ENCODE results near the gene GPAM. TPM values are rescaled to one million over a fixed set of nuclear protein-coding genes. Genes with fewer than 3 reads are reported as not detected.
A peak's percentile ranks its signal among the peaks of the same experiment; 100 is the strongest.

GPAM gene
- total RNA-seq, 1 experiment from 2014 or later, result 12.2 TPM

GRCh38 chr10:112231602-112232400 lies 48.2 kb upstream of the GPAM start (continued):
- no peak for TF ChIP-seq GTF2I (CRISPR knock-in tag; conservative IDR thresholded peaks at IDR 0.05)
- TF ChIP-seq GABPB1 (CRISPR knock-in tag; IDR thresholded peaks at IDR 0.05), result no peak
- no peak for TF ChIP-seq ATF1 (CRISPR knock-in tag; IDR thresholded peaks at IDR 0.05)
- TF ChIP-seq ZNF396 (CRISPR knock-in tag; IDR thresholded peaks at IDR 0.05; ENCODE audit: borderline replicate concordance), result no peak
- no peak for TF ChIP-seq ZNF423 (CRISPR knock-in tag; IDR thresholded peaks at IDR 0.05)
- TF ChIP-seq MXD4 (CRISPR knock-in tag; IDR thresholded peaks at IDR 0.05; ENCODE audit: borderline replicate concordance), result no peak
- TF ChIP-seq NFYB (CRISPR knock-in tag; conservative IDR thresholded peaks at IDR 0.05; ENCODE audit: low read depth), result no peak

GRCh38 chr10:112230325-112230988 lies 46.9 kb upstream of the GPAM start:
- no peak for TF ChIP-seq ERG (CRISPR knock-in tag; IDR thresholded peaks at IDR 0.05)
- TF ChIP-seq ZNF512 (CRISPR knock-in tag; IDR thresholded peaks at IDR 0.05; ENCODE audit: borderline replicate concordance), result peak; percentile 95; the same call in 1 of the 2 replicates
- no peak overlapping the region for H3K4me3 Mint-ChIP-seq
- DNase-seq (ENCODE audit: low spot score), result no peak
- H3K36me3 Mint-ChIP-seq, result peaks cover 3% of the 10 kb centered on the region; the same call in 1 of the 2 replicates
- H3K9me3 Mint-ChIP-seq, result peaks cover 19% of the 10 kb centered on the region
- no peak overlapping the region for H3K27ac Mint-ChIP-seq
- no peak for ATAC-seq
- H3K4me1 Mint-ChIP-seq, result peaks cover 23% of the 10 kb centered on the region
- CTCF ChIA-PET, result no interaction called here
- POLR2A ChIA-PET, result interaction anchor here (0.5 kb wide), 1 partner anchor 16 kb away, joined by 3 read pairs; no protein-coding TSS in a partner anchor
- H3K27me3 Mint-ChIP-seq (ENCODE audit: low read depth), result no peaks in the 10 kb centered on the region; the same call in 1 of the 2 replicates

- TF ChIP-seq ZNF512 (CRISPR knock-in tag; IDR thresholded peaks at IDR 0.05; ENCODE audit: borderline replicate concordance), result no peak
- no peak for TF ChIP-seq ERG (CRISPR knock-in tag; IDR thresholded peaks at IDR 0.05)
- no peak for TF ChIP-seq ZNF416 (CRISPR knock-in tag; IDR thresholded peaks at IDR 0.05)
- TF ChIP-seq NR2C2 (CRISPR knock-in tag; IDR thresholded peaks at IDR 0.05), result no peak
- no peak for TF ChIP-seq PRRX2 (CRISPR knock-in tag; IDR thresholded peaks at IDR 0.05)
- no peak for TF ChIP-seq TCF7 (CRISPR knock-in tag; IDR thresholded peaks at IDR 0.05; ENCODE audit: low read depth)
- TF ChIP-seq CREM (CRISPR knock-in tag; IDR thresholded peaks at IDR 0.05), result no peak
- TF ChIP-seq STAT6 (CRISPR knock-in tag; conservative IDR thresholded peaks at IDR 0.05; ENCODE audit: low read depth), result no peak
- TF ChIP-seq ZNF671 (CRISPR knock-in tag; IDR thresholded peaks at IDR 0.05), result no peak
- no peak for TF ChIP-seq FOXP4 (CRISPR knock-in tag; IDR thresholded peaks at IDR 0.05)
- no peak for TF ChIP-seq E2F4 (CRISPR knock-in tag; IDR thresholded peaks at IDR 0.05; ENCODE audit: borderline replicate concordance, low read depth)
- Mint-ChIP-seq H3K36me3 (peaks cover 3% of the 10 kb centered on the region; the same call in 1 of the 2 replicates), H3K4me3 (no peak overlapping the region), H3K4me1 (peaks cover 17% of the 10 kb centered on the region), H3K9me3 (peaks cover 19% of the 10 kb centered on the region), H3K27me3 (ENCODE audit: low read depth) (no peaks in the 10 kb centered on the region; the same call in 1 of the 2 replicates), H3K27ac (no peak overlapping the region)
- DNase-seq (ENCODE audit: low spot score) (no peak), ATAC-seq (no peak)
- CTCF ChIA-PET, result no interaction called here
- POLR2A ChIA-PET, result no interaction called here
These were observed 46.3 kb upstream of the GPAM start for GRCh38 chr10:112229901-112230300.

Measured in WTC11 (cell line).